Gastroesophageal sphincter (tissue), 4 donors: ENCODE data around the gene KCNJ12. TPM values are rescaled to one million over a fixed set of nuclear protein-coding genes. Genes with fewer than 3 reads are reported as not detected.

Experiments
- ATAC-seq: fragments of 150-250 bp; one replicate; pipeline ENCODE4 v1.9.1; 2016; ENCODE audit warnings: mild to moderate bottlenecking, moderate library complexity
- H3K27ac ChIP-seq, 4 donors: fragments of 200-600 bp; sonication (generic) in 3 of 4; 1 replicate in 3 of 4; 2 replicates in 1 of 4; pipeline ENCODE4 v1.5.1; 2016 to 2019
- H3K27me3 ChIP-seq: fragments of 200-600 bp; sonication (generic); one replicate; pipeline ENCODE4 v1.5.1; 2019
- H3K36me3 ChIP-seq, 2 donors: fragments of 200-600 bp; sonication (generic); one replicate each; pipeline ENCODE4 v1.5.1; 2019; ENCODE audit warnings: control low read depth in 1 of 2
- H3K4me1 ChIP-seq, 3 donors: fragments of 200-600 bp; sonication (generic); 1 replicate in 2 of 3; 2 replicates in 1 of 3; pipeline ENCODE4 v1.5.1; 2016 to 2019; ENCODE audit warnings: control low read depth in 2 of 3
- H3K4me3 ChIP-seq, 2 donors: fragments of 200-600 bp; sonication (generic); one replicate each; pipeline ENCODE4 v1.5.1; 2019; ENCODE audit warnings: mild to moderate bottlenecking in 1 of 2, moderate library complexity in 1 of 2
- H3K9me3 ChIP-seq, 3 donors: fragments of 200-600 bp; sonication (generic); one replicate each; pipeline ENCODE4 v1.5.1; 2017 to 2019; ENCODE audit warnings: control low read depth in 2 of 3
- EP300 ChIP-seq: sonication (generic); formaldehyde crosslinking; IDR thresholded peaks from one replicate; pipeline ENCODE4 v1.6.1; 2017; ENCODE audit warnings: antibody characterized with exemption, mild to moderate bottlenecking
- POLR2A ChIP-seq, 2 donors: fragments of 450-650 bp; IDR thresholded peaks; one replicate each; pipeline ENCODE4 v1.6.1; 2017; ENCODE audit warnings: antibody characterized with exemption in 2 of 2, mild to moderate bottlenecking in 2 of 2, moderate library complexity in 1 of 2
- POLR2AphosphoS5 ChIP-seq: sonication (generic); formaldehyde crosslinking; IDR thresholded peaks from one replicate; pipeline ENCODE4 v1.6.1; 2017; ENCODE audit warnings: antibody characterized with exemption
- WGBS, 2 donors: methylation state at CpG; one replicate each; pipeline ENCODE4 v1.1.5; 2018; ENCODE audit warnings: low coverage in 1 of 2; 5-methylcytosine and 5-hydroxymethylcytosine counted together
- total RNA-seq, 4 donors: library from RNA; depleted of rRNA; stranded (reverse); fragments of >200 nt; gene quantifications; one replicate each; pipeline ENCODE4 v1.1.0, GENCODE V29; 2016
- TF ChIP-seq, protein P1 (sequence below), 4 experiments: fragments of 200-600 bp in 2 of 4; fragments of 450-650 bp in 2 of 4; sonication (generic) in 1 of 4; IDR thresholded peaks; one replicate each; pipeline ENCODE4 v1.5.1; 2017 to 2019; ENCODE audit warnings: antibody characterized with exemption in 4 of 4, mild to moderate bottlenecking in 2 of 4, moderate library complexity in 2 of 4

Gene KCNJ12
- total RNA-seq, 4 donors from 2014 or later, result 0.78 to 3.1 (median 1.9) TPM

DNA sequence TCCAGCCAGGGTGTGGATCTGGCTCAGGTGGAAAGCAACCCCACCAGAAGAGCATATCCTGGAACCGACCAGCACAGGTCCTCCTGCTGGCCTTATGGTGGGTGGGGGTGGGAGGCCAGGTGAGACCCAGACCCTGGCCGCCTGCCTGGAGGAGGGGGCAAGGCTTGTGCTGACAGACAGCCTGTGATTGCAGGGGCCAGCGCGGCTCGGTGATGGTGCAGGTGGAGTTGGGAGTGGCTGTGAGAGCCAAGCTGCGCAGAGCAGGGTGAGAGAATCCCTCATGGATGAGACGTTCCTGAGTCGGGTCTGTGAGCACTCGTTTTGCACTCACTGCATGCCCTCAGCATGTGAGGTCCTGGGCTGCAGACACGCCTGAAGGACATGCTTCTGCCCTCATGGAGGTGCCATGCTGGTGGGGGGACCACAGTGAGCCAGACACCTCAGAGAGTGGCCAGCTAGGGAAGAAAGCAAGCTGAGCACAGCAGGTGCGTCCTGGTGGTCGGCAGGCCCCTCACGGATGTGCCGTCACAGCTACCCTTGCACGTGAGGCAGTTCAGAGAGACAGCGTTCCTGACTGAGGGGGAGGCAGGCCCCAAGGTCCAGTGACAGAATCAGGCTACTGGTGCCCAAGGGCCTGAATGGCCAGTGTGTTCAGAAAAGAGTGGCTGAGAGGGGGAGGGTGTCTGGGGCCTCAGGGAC lies 3.8 kb upstream of the KCNJ12 start:
- Histone ChIP-seq H3K27me3 (peaks cover 23% of the 10 kb centered on the region), H3K4me3 (no peak overlapping the region), H3K27ac (no peak overlapping the region), H3K9me3 (no peaks in the 10 kb centered on the region), H3K36me3 (no peaks in the 10 kb centered on the region), H3K4me1 (peaks cover 0 to 37% (median 10%) of the 10 kb centered on the region in 3 donors)
- no peak for ATAC-seq
- 96% methylated on average over 10 of the region's 16 CpGs; no CpG with 5 or more reads in 1 of the 2 donors for WGBS, 2 donors
- TF ChIP-seq, protein P1, sequence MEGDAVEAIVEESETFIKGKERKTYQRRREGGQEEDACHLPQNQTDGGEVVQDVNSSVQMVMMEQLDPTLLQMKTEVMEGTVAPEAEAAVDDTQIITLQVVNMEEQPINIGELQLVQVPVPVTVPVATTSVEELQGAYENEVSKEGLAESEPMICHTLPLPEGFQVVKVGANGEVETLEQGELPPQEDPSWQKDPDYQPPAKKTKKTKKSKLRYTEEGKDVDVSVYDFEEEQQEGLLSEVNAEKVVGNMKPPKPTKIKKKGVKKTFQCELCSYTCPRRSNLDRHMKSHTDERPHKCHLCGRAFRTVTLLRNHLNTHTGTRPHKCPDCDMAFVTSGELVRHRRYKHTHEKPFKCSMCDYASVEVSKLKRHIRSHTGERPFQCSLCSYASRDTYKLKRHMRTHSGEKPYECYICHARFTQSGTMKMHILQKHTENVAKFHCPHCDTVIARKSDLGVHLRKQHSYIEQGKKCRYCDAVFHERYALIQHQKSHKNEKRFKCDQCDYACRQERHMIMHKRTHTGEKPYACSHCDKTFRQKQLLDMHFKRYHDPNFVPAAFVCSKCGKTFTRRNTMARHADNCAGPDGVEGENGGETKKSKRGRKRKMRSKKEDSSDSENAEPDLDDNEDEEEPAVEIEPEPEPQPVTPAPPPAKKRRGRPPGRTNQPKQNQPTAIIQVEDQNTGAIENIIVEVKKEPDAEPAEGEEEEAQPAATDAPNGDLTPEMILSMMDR (IDR thresholded peaks at IDR 0.05), result no peak

DNA sequence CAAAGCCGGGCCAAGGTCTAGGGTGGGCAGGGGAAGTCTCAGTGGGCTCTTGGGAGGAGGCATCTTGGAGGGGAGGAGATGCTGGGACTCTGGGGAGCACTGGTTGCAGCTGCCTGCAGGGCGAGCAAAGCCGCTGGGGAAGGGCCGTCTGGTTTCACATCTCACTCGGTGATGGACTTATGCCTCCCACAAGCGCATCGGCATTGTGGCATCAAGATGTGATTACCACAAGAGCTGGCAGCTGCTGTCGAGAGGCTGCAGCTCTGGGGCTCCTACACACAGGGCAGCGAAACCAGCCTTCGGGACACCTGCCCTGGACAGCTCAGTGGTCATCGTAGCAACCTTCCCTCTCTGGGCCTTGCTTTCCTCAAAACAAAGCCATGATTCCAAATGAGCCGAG lies 3.1 kb upstream of the KCNJ12 start:
- H3K36me3 ChIP-seq, result no peaks in the 10 kb centered on the region
- H3K27me3 ChIP-seq, result peaks cover 29% of the 10 kb centered on the region
- no peaks in the 10 kb centered on the region for H3K9me3 ChIP-seq
- H3K27ac ChIP-seq, result no peak overlapping the region
- ATAC-seq, result no peak
- 82 to 100% methylated on average over 1 to 3 of the region's 12 CpGs for WGBS, 2 donors
- no peak for TF ChIP-seq EP300
- TF ChIP-seq, protein P1 (IDR thresholded peaks at IDR 0.05), result no peak
- no peak for TF ChIP-seq POLR2A (IDR thresholded peaks at IDR 0.05)
- TF ChIP-seq POLR2AphosphoS5, result no peak
- peaks cover 0 to 44% (median 12%) of the 10 kb centered on the region in 3 donors for H3K4me1 ChIP-seq
- no peak overlapping the region for H3K4me3 ChIP-seq

DNA sequence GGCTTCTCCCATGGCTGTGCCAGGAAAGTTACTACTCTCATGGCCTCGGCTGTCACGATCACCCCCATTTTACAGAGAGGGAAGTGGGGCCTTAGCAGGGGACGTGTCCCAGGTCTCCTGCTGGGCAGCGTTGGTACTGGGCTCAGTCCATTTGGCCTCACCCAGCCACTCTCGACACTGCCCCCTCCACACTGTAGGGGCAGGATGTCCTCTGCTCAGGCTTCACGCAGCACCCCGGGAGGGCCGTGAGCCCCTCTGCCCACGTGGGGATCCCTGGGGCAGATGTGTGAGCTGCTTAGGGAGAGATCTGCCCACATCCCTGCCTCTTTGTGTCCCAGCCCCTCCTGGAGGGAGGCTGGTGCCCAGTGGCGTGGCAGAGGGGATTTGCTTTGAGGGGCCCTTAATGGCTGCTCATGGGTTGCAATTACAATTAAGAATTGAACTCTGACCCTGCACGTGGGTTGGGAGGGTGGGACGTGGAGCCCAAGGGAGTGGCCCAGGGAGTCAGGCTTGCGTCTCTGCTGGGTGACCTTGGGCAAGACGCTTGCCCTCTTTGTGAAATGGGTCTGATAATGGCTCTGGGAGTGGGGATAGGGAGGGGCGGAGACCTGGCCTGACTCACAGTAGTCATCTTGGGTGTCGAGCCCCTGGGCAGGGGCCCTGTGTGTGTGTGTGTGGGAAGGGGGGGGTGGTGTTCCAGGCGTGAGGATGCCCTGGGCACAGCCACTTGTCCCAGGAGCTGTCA lies 2.3 kb upstream of the KCNJ12 start:
- H3K4me1 ChIP-seq, result peaks cover 0 to 52% (median 14%) of the 10 kb centered on the region in 3 donors
- no peaks in the 10 kb centered on the region for H3K36me3 ChIP-seq
- no peak overlapping the region for H3K27ac ChIP-seq
- H3K9me3 ChIP-seq, result no peaks in the 10 kb centered on the region
- WGBS, 2 donors, result 70 to 100% methylated on average over 2 of the region's 17 CpGs
- TF ChIP-seq, protein P1 (IDR thresholded peaks at IDR 0.05), result no peak
- TF ChIP-seq EP300, result no peak
- TF ChIP-seq POLR2AphosphoS5, result no peak
- no peak for TF ChIP-seq POLR2A (IDR thresholded peaks at IDR 0.05)
- peaks cover 38% of the 10 kb centered on the region for H3K27me3 ChIP-seq
- H3K4me3 ChIP-seq, result no peak overlapping the region
- ATAC-seq, result no peak

DNA sequence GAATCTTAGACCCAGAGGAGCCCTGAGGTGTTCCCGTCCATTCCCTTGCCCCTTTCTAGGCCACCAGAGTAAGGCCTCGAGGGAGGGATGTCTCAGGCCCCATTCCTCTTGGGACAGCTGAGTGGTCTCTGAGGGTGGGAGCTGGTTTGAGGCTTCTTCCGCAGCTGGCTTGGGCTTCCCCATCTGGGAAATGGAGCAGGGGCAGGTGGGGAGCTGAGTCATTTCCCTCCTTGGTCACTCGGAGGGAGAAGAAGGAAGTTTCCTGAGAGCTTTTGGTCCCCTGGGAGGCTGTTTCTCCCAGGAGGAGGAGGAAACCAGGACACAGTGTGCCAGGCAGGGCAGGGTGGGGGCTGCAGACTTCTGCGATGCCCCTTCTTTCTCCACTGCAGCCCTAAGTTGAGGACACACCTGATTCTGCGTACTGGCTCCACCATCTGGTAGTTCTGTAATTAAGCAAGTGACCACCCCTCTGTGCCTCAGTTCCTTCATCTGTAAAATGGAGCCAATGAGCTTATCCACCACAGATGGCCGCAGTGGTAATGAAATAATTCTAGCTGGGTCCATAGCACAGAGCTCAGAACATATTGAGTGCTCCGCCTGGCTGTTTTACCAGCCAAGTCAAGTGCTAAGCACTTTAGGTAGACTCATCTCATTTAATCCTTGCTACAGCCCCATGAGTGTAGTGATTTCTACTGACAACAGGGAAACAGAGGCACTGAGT lies 1.6 kb upstream of the KCNJ12 start:
- Histone ChIP-seq H3K27me3 (peaks cover 45% of the 10 kb centered on the region), H3K9me3 (no peaks in the 10 kb centered on the region), H3K4me3 (no peak overlapping the region), H3K27ac (no peak overlapping the region), H3K4me1 (peaks cover 0 to 57% (median 14%) of the 10 kb centered on the region in 3 donors), H3K36me3 (no peaks in the 10 kb centered on the region)
- ATAC-seq, result no peak
- WGBS, 2 donors, result 90 to 100% methylated on average over 1 to 4 of the region's 8 CpGs
- TF ChIP-seq POLR2AphosphoS5, result no peak
- TF ChIP-seq, protein P1 (IDR thresholded peaks at IDR 0.05), result no peak
- no peak for TF ChIP-seq POLR2A (IDR thresholded peaks at IDR 0.05)
- no peak for TF ChIP-seq EP300
